Transverse colon (tissue), 4 donors: ENCODE measurements around the gene CSPG5.

Experiments used
- POLR2A ChIP-seq: fragments of 450-650 bp; IDR thresholded peaks from one replicate; pipeline ENCODE4 v1.6.1; 2016; ENCODE audit warnings: antibody characterized with exemption, mild to moderate bottlenecking, moderate library complexity
- POLR2AphosphoS5 ChIP-seq, 3 donors: sonication (generic); formaldehyde crosslinking; IDR thresholded peaks; one replicate each; pipeline ENCODE4 v1.6.1; 2016; ENCODE audit warnings: antibody characterized with exemption in 3 of 3
- TF ChIP-seq, protein P1 (sequence below), 5 experiments: fragments of 200-600 bp in 3 of 5; fragments of 450-650 bp in 2 of 5; sonication (generic) in 3 of 5; IDR thresholded peaks; 1 replicate in 2 of 5; 2 replicates in 3 of 5; pipeline ENCODE4 v1.5.1; 2016 to 2017; ENCODE audit warnings: antibody characterized with exemption in 5 of 5, inconsistent platforms in 3 of 5, mild to moderate bottlenecking in 2 of 5, moderate library complexity in 1 of 5

- TF ChIP-seq POLR2A (no peak), POLR2AphosphoS5 (IDR thresholded peaks at IDR 0.05) (no peak)
- TF ChIP-seq, protein P1, sequence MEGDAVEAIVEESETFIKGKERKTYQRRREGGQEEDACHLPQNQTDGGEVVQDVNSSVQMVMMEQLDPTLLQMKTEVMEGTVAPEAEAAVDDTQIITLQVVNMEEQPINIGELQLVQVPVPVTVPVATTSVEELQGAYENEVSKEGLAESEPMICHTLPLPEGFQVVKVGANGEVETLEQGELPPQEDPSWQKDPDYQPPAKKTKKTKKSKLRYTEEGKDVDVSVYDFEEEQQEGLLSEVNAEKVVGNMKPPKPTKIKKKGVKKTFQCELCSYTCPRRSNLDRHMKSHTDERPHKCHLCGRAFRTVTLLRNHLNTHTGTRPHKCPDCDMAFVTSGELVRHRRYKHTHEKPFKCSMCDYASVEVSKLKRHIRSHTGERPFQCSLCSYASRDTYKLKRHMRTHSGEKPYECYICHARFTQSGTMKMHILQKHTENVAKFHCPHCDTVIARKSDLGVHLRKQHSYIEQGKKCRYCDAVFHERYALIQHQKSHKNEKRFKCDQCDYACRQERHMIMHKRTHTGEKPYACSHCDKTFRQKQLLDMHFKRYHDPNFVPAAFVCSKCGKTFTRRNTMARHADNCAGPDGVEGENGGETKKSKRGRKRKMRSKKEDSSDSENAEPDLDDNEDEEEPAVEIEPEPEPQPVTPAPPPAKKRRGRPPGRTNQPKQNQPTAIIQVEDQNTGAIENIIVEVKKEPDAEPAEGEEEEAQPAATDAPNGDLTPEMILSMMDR (IDR thresholded peaks at IDR 0.05), result no peak
These were observed 25.5 kb upstream of the CSPG5 start for GRCh38 chr3:47604145-47604544.
